Measurements from ENCODE around the gene SLC7A7. TPM values are rescaled to one million over a fixed set of nuclear protein-coding genes. Genes with fewer than 3 reads are reported as not detected.

Gene SLC7A7
- total and polyA plus RNA-seq, 9 of the 15 experiments (the other 6 are each of a cell fraction or from before 2014, with no cell fraction given): 0.07 to 0.68 (median 0.41) TPM

DNA sequence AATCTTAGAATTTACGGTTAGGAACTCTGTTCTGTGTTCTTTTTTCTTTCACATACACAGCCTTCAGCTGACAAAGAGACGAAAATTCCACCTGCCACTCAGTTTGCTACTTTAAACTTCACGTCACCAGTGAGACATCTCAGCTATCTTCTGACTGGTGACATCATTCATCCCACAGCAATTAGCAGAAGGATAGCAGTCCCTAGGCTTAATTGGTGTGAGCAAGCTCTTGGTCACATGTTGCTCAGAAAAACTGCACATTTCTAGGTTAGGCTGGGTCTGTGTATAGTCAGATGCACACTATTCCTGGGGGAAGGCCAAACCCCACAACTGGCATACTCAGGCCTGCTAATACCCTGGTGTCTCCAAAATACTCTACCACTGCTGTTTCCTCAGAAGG is 23.9 kb downstream of the SLC7A7 start (continued):
- TF ChIP-seq REST (IDR thresholded peaks at IDR 0.05; ENCODE audit: borderline replicate concordance) (peak; percentile 28; the same call in 1 of the 2 replicates), REST (CRISPR knock-in tag; IDR thresholded peaks at IDR 0.05; ENCODE audit: low read depth) (no peak), HMBOX1 (IDR thresholded peaks at IDR 0.05) (no peak), MTA1 (IDR thresholded peaks at IDR 0.05; ENCODE audit: borderline replicate concordance) (no peak), ZNF444 (CRISPR knock-in tag; IDR thresholded peaks at IDR 0.05) (no peak), USF2 (CRISPR knock-in tag; IDR thresholded peaks at IDR 0.05) (peak; percentile 65), HOMEZ (CRISPR knock-in tag; IDR thresholded peaks at IDR 0.05) (no peak), MEIS2 (IDR thresholded peaks at IDR 0.05; ENCODE audit: partially characterized antibody) (peak; percentile 67), CBX5 (IDR thresholded peaks at IDR 0.05; ENCODE audit: borderline replicate concordance, low read depth) (no peak), MAFG (tag; conservative IDR thresholded peaks at IDR 0.05) (no peak), KHSRP (IDR thresholded peaks at IDR 0.05) (no peak), NFXL1 (CRISPR knock-in tag; IDR thresholded peaks at IDR 0.05) (no peak)
- TF ChIP-seq, protein P1, sequence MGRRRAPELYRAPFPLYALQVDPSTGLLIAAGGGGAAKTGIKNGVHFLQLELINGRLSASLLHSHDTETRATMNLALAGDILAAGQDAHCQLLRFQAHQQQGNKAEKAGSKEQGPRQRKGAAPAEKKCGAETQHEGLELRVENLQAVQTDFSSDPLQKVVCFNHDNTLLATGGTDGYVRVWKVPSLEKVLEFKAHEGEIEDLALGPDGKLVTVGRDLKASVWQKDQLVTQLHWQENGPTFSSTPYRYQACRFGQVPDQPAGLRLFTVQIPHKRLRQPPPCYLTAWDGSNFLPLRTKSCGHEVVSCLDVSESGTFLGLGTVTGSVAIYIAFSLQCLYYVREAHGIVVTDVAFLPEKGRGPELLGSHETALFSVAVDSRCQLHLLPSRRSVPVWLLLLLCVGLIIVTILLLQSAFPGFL (CRISPR knock-in tag; IDR thresholded peaks at IDR 0.05): no peak
- TF ChIP-seq, protein P2, sequence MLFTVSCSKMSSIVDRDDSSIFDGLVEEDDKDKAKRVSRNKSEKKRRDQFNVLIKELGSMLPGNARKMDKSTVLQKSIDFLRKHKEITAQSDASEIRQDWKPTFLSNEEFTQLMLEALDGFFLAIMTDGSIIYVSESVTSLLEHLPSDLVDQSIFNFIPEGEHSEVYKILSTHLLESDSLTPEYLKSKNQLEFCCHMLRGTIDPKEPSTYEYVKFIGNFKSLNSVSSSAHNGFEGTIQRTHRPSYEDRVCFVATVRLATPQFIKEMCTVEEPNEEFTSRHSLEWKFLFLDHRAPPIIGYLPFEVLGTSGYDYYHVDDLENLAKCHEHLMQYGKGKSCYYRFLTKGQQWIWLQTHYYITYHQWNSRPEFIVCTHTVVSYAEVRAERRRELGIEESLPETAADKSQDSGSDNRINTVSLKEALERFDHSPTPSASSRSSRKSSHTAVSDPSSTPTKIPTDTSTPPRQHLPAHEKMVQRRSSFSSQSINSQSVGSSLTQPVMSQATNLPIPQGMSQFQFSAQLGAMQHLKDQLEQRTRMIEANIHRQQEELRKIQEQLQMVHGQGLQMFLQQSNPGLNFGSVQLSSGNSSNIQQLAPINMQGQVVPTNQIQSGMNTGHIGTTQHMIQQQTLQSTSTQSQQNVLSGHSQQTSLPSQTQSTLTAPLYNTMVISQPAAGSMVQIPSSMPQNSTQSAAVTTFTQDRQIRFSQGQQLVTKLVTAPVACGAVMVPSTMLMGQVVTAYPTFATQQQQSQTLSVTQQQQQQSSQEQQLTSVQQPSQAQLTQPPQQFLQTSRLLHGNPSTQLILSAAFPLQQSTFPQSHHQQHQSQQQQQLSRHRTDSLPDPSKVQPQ (CRISPR knock-in tag; IDR thresholded peaks at IDR 0.05; ENCODE audit: borderline replicate concordance): no peak
